Measurements from ENCODE around the gene AOPEP.

AOPEP gene

DNA sequence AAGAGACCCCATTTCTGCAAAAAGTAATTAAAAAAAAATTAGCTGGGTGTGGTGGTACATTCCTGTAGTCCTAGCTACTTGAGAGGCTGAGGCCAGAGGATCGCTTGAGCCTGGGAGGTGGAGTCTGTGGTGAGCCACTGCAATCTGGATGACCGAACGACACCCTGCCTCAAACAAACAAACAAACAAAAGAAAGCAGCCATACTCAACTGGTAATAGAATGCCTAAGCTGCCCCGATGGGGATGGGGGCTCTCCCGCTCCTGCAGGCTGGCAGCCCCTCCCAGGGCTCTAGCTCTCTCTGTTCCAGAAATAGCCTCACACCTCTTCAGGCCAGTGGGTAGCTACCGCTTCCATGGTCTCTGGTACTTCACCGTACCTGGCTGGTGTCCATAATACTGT, 349.2 kb downstream of the AOPEP start:
- H3K27me3 ChIP-seq, result no peaks in the 10 kb centered on the region
- H3K4me3 ChIP-seq (ENCODE audit: low read depth, low read length), result no peak overlapping the region
- H3K36me3 ChIP-seq, result peaks cover 80% of the 10 kb centered on the region
- no peaks in the 10 kb centered on the region for H3K9me3 ChIP-seq
- TF ChIP-seq, protein P1, sequence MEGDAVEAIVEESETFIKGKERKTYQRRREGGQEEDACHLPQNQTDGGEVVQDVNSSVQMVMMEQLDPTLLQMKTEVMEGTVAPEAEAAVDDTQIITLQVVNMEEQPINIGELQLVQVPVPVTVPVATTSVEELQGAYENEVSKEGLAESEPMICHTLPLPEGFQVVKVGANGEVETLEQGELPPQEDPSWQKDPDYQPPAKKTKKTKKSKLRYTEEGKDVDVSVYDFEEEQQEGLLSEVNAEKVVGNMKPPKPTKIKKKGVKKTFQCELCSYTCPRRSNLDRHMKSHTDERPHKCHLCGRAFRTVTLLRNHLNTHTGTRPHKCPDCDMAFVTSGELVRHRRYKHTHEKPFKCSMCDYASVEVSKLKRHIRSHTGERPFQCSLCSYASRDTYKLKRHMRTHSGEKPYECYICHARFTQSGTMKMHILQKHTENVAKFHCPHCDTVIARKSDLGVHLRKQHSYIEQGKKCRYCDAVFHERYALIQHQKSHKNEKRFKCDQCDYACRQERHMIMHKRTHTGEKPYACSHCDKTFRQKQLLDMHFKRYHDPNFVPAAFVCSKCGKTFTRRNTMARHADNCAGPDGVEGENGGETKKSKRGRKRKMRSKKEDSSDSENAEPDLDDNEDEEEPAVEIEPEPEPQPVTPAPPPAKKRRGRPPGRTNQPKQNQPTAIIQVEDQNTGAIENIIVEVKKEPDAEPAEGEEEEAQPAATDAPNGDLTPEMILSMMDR (IDR thresholded peaks at IDR 0.05; ENCODE audit: low read depth, low read length), result no peak
- H3K4me1 ChIP-seq, result peaks cover 22% of the 10 kb centered on the region
- DNase-seq, result no peak

DNA sequence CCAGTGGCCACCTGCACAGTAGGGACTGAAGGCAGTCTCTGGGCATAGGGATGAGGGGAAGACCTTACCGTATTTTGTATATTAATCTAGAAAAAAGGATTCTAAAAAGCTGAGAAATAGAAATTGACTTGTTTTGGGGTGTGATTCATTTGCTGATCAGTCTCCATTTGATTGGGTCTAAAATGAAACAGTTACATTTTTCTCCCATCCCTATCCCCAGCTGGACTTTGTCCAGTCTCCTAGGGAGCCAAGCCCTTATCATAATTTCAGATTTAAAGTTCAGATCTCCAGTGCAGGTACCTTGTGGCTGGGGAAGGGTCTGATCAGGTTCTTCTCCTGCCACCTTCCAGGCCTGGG, 350.2 kb downstream of the AOPEP start:
- H3K4me1 ChIP-seq, result peaks cover 20% of the 10 kb centered on the region
- no peak overlapping the region for H3K4me3 ChIP-seq (ENCODE audit: low read depth, low read length)
- peaks cover 83% of the 10 kb centered on the region for H3K36me3 ChIP-seq
- DNase-seq, result no peak
- H3K27me3 ChIP-seq, result no peaks in the 10 kb centered on the region
- TF ChIP-seq, protein P1 (IDR thresholded peaks at IDR 0.05; ENCODE audit: low read depth, low read length), result no peak
- no peaks in the 10 kb centered on the region for H3K9me3 ChIP-seq

DNA sequence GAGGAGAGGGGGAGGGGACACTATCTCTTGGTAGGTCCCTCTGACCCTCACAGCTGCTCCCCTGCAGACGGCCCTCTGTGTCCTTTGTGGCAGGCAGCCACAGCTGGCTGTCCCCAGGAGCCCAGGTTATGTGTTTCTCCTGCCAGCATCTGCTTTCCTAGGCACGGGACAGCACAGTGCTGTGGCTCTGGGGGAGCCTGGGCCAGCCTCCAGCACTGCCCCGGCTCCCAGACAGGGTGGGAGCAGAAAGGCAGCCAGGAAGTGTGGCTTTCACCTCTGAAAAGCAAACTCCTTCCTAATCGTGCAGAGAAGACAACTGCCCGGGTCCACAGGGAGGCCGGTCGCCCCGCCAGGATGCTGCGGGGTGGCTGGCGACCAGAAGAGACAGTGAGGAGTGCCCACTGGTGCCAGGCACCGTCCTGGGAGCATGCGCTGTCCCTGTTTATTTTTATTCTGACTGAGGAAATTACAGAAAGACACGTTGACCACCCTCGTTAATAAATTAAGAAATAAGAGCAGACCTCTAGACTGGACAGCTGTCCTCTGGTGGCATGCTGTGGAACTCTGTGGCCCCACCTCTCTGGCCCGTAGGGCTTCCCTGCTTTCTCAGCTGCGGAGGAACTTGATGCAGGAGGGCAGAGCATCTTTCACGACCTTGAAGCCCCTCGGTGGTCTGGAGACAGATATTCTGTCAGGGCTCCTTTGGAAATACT, 350.7 kb downstream of the AOPEP start:
- no peaks in the 10 kb centered on the region for H3K9me3 ChIP-seq
- H3K4me3 ChIP-seq (ENCODE audit: low read depth, low read length), result no peak overlapping the region
- H3K27me3 ChIP-seq, result no peaks in the 10 kb centered on the region
- TF ChIP-seq, protein P1 (IDR thresholded peaks at IDR 0.05; ENCODE audit: low read depth, low read length), result no peak
- H3K36me3 ChIP-seq, result peaks cover 83% of the 10 kb centered on the region
- no peak for DNase-seq
- peaks cover 20% of the 10 kb centered on the region for H3K4me1 ChIP-seq

DNA sequence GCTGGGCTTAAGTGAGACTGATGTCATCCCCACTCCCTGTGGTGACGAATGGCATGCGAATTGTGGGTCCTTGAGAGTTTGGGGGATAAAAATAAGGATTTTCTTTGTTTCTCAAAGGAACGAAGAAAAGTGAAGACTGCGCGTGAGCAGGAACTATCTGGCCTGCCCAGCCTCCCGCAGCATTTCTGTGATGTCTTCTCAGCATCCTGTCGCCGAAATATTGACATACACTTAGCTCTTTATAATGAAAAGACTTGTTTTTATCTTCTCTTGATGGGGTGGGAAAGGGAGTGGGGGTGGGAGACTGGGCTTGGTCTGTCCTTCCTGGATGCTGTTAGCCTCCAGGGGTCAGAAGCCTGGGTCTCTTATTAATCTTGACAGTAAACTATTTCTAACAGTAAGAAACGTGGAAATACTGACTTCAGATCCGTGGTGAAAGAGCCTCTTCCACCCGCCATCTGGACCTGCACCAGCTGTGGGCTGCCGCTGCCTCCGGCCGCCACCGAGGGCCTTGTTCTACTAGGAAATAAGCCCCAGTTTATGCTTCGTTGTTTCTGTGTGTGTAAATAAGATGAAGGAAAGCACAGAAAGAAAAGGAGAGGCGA, 351.4 kb downstream of the AOPEP start:
- H3K9me3 ChIP-seq, result no peaks in the 10 kb centered on the region
- H3K36me3 ChIP-seq, result peaks cover 87% of the 10 kb centered on the region
- TF ChIP-seq, protein P1 (IDR thresholded peaks at IDR 0.05; ENCODE audit: low read depth, low read length), result no peak
- no peaks in the 10 kb centered on the region for H3K27me3 ChIP-seq
- H3K4me3 ChIP-seq (ENCODE audit: low read depth, low read length), result no peak overlapping the region
- DNase-seq, result no peak
- H3K4me1 ChIP-seq, result peaks cover 20% of the 10 kb centered on the region

DNA sequence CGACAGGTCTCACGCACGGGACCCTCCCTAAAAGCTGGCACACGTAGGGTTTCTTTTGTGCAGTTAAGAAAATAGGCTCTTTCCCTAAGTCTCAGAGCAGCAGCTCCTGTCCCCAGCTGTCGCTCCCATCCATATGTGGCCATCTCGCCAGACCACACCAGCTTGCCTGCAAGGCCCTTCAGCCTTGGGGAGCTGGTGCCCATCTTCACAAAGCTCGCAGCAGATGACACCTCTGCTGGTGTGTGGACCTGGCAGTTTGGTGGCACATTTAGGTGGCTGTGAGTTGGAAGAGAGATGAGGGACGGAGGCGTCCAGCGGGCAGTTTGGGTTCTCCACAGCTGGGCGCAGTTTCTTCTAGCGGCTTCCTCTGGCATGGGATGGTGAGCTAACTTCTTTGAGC, 352.0 kb downstream of the AOPEP start:
- peaks cover 87% of the 10 kb centered on the region for H3K36me3 ChIP-seq
- TF ChIP-seq, protein P1 (IDR thresholded peaks at IDR 0.05; ENCODE audit: low read depth, low read length), result no peak
- peaks cover 20% of the 10 kb centered on the region for H3K4me1 ChIP-seq
- DNase-seq, result no peak
- no peaks in the 10 kb centered on the region for H3K27me3 ChIP-seq
- no peak overlapping the region for H3K4me3 ChIP-seq (ENCODE audit: low read depth, low read length)
- no peaks in the 10 kb centered on the region for H3K9me3 ChIP-seq

DNA sequence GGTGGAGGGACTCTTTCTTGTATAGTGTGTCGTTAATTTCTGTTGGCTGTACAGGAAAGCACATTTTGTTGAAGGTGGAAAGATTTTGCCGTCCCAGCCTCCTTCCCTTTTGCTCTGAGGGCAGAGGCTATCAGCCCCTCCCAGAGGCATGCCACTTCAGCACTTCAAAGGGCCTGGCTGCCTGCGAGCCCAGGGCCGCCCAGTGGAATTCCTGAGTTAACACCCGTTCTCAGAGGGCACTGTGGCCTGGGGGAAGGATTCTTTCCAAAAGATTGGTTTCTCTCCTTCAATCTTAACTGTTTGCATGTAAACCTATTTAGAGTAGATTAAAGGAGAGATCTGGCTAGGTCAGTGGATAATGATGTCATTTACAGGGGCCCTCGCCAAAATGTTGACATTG, 352.4 kb downstream of the AOPEP start:
- TF ChIP-seq, protein P1 (IDR thresholded peaks at IDR 0.05; ENCODE audit: low read depth, low read length), result no peak
- no peak overlapping the region for H3K4me3 ChIP-seq (ENCODE audit: low read depth, low read length)
- H3K27me3 ChIP-seq, result no peaks in the 10 kb centered on the region
- peaks cover 90% of the 10 kb centered on the region for H3K36me3 ChIP-seq
- peaks cover 20% of the 10 kb centered on the region for H3K4me1 ChIP-seq
- H3K9me3 ChIP-seq, result no peaks in the 10 kb centered on the region
- no peak for DNase-seq
